HG03460 (cell line): ENCODE data around the gene JMJD8.

Experiments used
- ATAC-seq: cut with Tn5 transposase; IDR thresholded peaks from one replicate; pipeline ENCODE4 v1.9.1; 2021; ENCODE audit not compliant: unreplicated experiment

Gene JMJD8

GRCh38 chr16:642189-643049, 41.7 kb downstream of the JMJD8 start:
- ATAC-seq: peak; percentile 40

- peak; percentile 46 for ATAC-seq
These were observed 42.6 kb downstream of the JMJD8 start, which contains the start of gene MCRIP2 for GRCh38 chr16:641326-642188. Gene MCRIP2 (plus strand): TSS chr16:641828. CDS start chr16:641992, 164 bp downstream.

- ATAC-seq: no peak
These were observed 43.5 kb downstream of the JMJD8 start for GRCh38 chr16:640614-641013.

- no peak for ATAC-seq
These were observed 45.3 kb downstream of the JMJD8 start for GRCh38 chr16:638836-639235.

GRCh38 chr16:638034-638543, 46.0 kb downstream of the JMJD8 start:
- no peak for ATAC-seq

- no peak for ATAC-seq
These were observed 46.8 kb downstream of the JMJD8 start for GRCh38 chr16:637081-638018.

GRCh38 chr16:636206-637080, 47.7 kb downstream of the JMJD8 start, which contains the start of gene METTL26:
Gene METTL26 (minus strand): TSS chr16:636305. CDS start chr16:636290, 15 bp downstream.
- ATAC-seq: peak; percentile 68

- no peak for ATAC-seq
These were observed 48.4 kb downstream of the JMJD8 start for GRCh38 chr16:635573-636205.

- no peak for ATAC-seq
These were observed 49.1 kb downstream of the JMJD8 start for GRCh38 chr16:634996-635395.

GRCh38 chr16:634051-634670, 50.0 kb downstream of the JMJD8 start:
- no peak for ATAC-seq

- ATAC-seq: no peak
These were observed 50.6 kb downstream of the JMJD8 start for GRCh38 chr16:633336-634050.

- no peak for ATAC-seq
These were observed 51.4 kb downstream of the JMJD8 start for GRCh38 chr16:632486-633335.

- no peak for ATAC-seq
These were observed 52.3 kb downstream of the JMJD8 start for GRCh38 chr16:631808-632358.
